Measurements from ENCODE around the gene CTSZ. TPM values are rescaled to one million over a fixed set of nuclear protein-coding genes. Genes with fewer than 3 reads are reported as not detected.

The CTSZ gene
- total RNA-seq, 1 experiment from 2014 or later = 194 TPM

- Histone ChIP-seq H4K20me1 (ENCODE audit: insufficient read depth) (no peaks in the 10 kb centered on the region), H3F3A (ENCODE audit: insufficient read depth, low read depth) (peaks cover 44% of the 10 kb centered on the region), H3K4me1 (replicated peaks; ENCODE audit: insufficient read depth) (peaks cover 74% of the 10 kb centered on the region), H3K4me3 (no peak overlapping the region), H3K79me2 (ENCODE audit: low read depth) (peaks cover 7% of the 10 kb centered on the region), H3K4me2 (peak overlapping the region; percentile 73; the same call in 1 of the 2 replicates), H3K9me2 (ENCODE audit: insufficient read depth) (no peaks in the 10 kb centered on the region), H2AFZ (no peak overlapping the region), H3K9me3 (ENCODE audit: insufficient read depth, low read depth) (no peaks in the 10 kb centered on the region), H3K36me3 (ENCODE audit: low read depth) (no peaks in the 10 kb centered on the region), H3K27me3 (ENCODE audit: insufficient read depth, low read depth) (no peaks in the 10 kb centered on the region), H3K27ac (peak overlapping the region; percentile 91)
- no peak for DNase-seq
- BruUV-seq (replicated peaks) = no TSS peak
- intact Hi-C loops (cut with micrococcal nuclease; ENCODE audit: unreplicated experiment) = no loop called here
- TF ChIP-seq EZH2 (IDR thresholded peaks at IDR 0.05; ENCODE audit: low read depth) (no peak), CTCF (conservative IDR thresholded peaks at IDR 0.05) (no peak)
- POLR2A ChIA-PET (ENCODE audit: unreplicated experiment) = no interaction called here
- CTCF ChIA-PET = no interaction called here
Observed at GRCh38 chr20:59046862-59047261, 39.8 kb upstream of the CTSZ start.

- DNase-seq = peak in 1 of 2 experiments; percentile 51
- intact Hi-C loops (cut with micrococcal nuclease; ENCODE audit: unreplicated experiment) = loop anchor here (5.0 kb wide), 1 partner anchor 43 kb away; no protein-coding TSS in a partner anchor
- BruUV-seq (replicated peaks) = no TSS peak
Observed at GRCh38 chr20:59044796-59045195, 37.7 kb upstream of the CTSZ start.

GRCh38 chr20:59044295-59044694 is 37.2 kb upstream of the CTSZ start:
- no peaks in the 10 kb centered on the region for H3K9me3 ChIP-seq (ENCODE audit: insufficient read depth, low read depth)
- H3K36me3 ChIP-seq (ENCODE audit: low read depth) = peaks cover 15% of the 10 kb centered on the region
- peak overlapping the region; percentile 97 for H3K27ac ChIP-seq
- no peak for DNase-seq
- H3F3A ChIP-seq (ENCODE audit: insufficient read depth, low read depth) = peaks cover 43% of the 10 kb centered on the region
- H2AFZ ChIP-seq = 0 out of 2 replicates have a peak overlapping the region, but pooled peaks have one; percentile 5
- peak overlapping the region; percentile 73 for H3K4me2 ChIP-seq
- H3K9me2 ChIP-seq (ENCODE audit: insufficient read depth) = no peaks in the 10 kb centered on the region
- no peaks in the 10 kb centered on the region for H3K27me3 ChIP-seq (ENCODE audit: insufficient read depth, low read depth)
- H4K20me1 ChIP-seq (ENCODE audit: insufficient read depth) = peaks cover 20% of the 10 kb centered on the region
- no TSS peak for BruUV-seq (replicated peaks)
- peaks cover 33% of the 10 kb centered on the region for H3K79me2 ChIP-seq (ENCODE audit: low read depth)
- no peak overlapping the region; the same call in 1 of the 2 replicates for H3K4me3 ChIP-seq
- intact Hi-C loops (cut with micrococcal nuclease; ENCODE audit: unreplicated experiment) = loop anchor here (5.0 kb wide), 1 partner anchor 43 kb away; no protein-coding TSS in a partner anchor
- ChIA-PET POLR2A (ENCODE audit: unreplicated experiment) (interaction anchor here (0.5 to 1.0 kb wide), 2 partner anchors 12 to 48 kb away, joined by 3 to 10 read pairs; partner anchors contain the start of gene ATP5F1E), CTCF (no interaction called here)
- TF ChIP-seq EZH2 (IDR thresholded peaks at IDR 0.05; ENCODE audit: low read depth) (no peak), CTCF (conservative IDR thresholded peaks at IDR 0.05) (no peak)
- H3K4me1 ChIP-seq (replicated peaks; ENCODE audit: insufficient read depth) = peaks cover 83% of the 10 kb centered on the region

More at GRCh38 chr20:59044796-59045195, 37.7 kb upstream of the CTSZ start:
- Histone ChIP-seq H3K4me1 (replicated peaks; ENCODE audit: insufficient read depth) (peaks cover 83% of the 10 kb centered on the region), H3K27ac (peak overlapping the region; percentile 97), H3K27me3 (ENCODE audit: insufficient read depth, low read depth) (no peaks in the 10 kb centered on the region), H3K9me3 (ENCODE audit: insufficient read depth, low read depth) (no peaks in the 10 kb centered on the region), H3F3A (ENCODE audit: insufficient read depth, low read depth) (peaks cover 44% of the 10 kb centered on the region), H3K4me3 (no peak overlapping the region; the same call in 1 of the 2 replicates), H3K79me2 (ENCODE audit: low read depth) (peaks cover 28% of the 10 kb centered on the region), H4K20me1 (ENCODE audit: insufficient read depth) (peaks cover 15% of the 10 kb centered on the region), H3K36me3 (ENCODE audit: low read depth) (peaks cover 10% of the 10 kb centered on the region), H3K4me2 (peak overlapping the region; percentile 73), H2AFZ (no peak overlapping the region), H3K9me2 (ENCODE audit: insufficient read depth) (no peaks in the 10 kb centered on the region)
- CTCF ChIA-PET = no interaction called here
- POLR2A ChIA-PET (ENCODE audit: unreplicated experiment) = interaction anchor here (0.5 kb wide), 1 partner anchor 49 kb away, joined by 3 read pairs; no protein-coding TSS in a partner anchor
- TF ChIP-seq EZH2 (IDR thresholded peaks at IDR 0.05; ENCODE audit: low read depth) (no peak), CTCF (conservative IDR thresholded peaks at IDR 0.05) (no peak)

All from PC-9 (cell line).